Epithelial cell of esophagus (primary cell): Measurements from ENCODE around the gene DUSP3.

Experiments
- DNase-seq: peaks from one replicate; pipeline ENCODE4 v3.0.0; 2010; ENCODE audit warnings: low read depth
- H3K4me3 ChIP-seq: 2 replicates; pipeline ENCODE4 v1.5.1; 2011; ENCODE audit warnings: mild to moderate bottlenecking, low read length, control low read depth
- CTCF ChIP-seq: IDR thresholded peaks from 2 replicates; pipeline ENCODE4 v1.5.1; 2011; ENCODE audit warnings: low read depth, mild to moderate bottlenecking, low read length, control low read depth, inconsistent platforms; ENCODE audit not compliant: insufficient read depth; ENCODE audit errors: missing control alignments

Gene DUSP3

GRCh38 chr17:43734376-43734775, 44.4 kb downstream of the DUSP3 start:
- TF ChIP-seq CTCF: no peak
- H3K4me3 ChIP-seq: no peak overlapping the region
- DNase-seq: peak; percentile 28

- TF ChIP-seq CTCF: no peak
- no peak overlapping the region for H3K4me3 ChIP-seq
- no peak for DNase-seq
Measured at GRCh38 chr17:43733956-43734355, 44.8 kb downstream of the DUSP3 start.

GRCh38 chr17:43732958-43733357, 45.8 kb downstream of the DUSP3 start:
- DNase-seq: peak; percentile 70
- H3K4me3 ChIP-seq: no peak overlapping the region
- no peak for TF ChIP-seq CTCF

GRCh38 chr17:43728081-43728480, 50.7 kb downstream of the DUSP3 start:
- no peak for TF ChIP-seq CTCF
- no peak overlapping the region for H3K4me3 ChIP-seq
- no peak for DNase-seq

- no peak overlapping the region for H3K4me3 ChIP-seq
- TF ChIP-seq CTCF: no peak
- DNase-seq: peak; percentile 56
Measured at GRCh38 chr17:43723697-43724359, 54.9 kb downstream of the DUSP3 start.

GRCh38 chr17:43722870-43723665, 55.7 kb downstream of the DUSP3 start:
- no peak overlapping the region for H3K4me3 ChIP-seq
- no peak for TF ChIP-seq CTCF
- DNase-seq: no peak
